Measurements from ENCODE around the gene LRRC49. TPM values are rescaled to one million over a fixed set of nuclear protein-coding genes. Genes with fewer than 3 reads are reported as not detected.

LRRC49 gene
- total and polyA plus RNA-seq, 11 donors, result 13.3 to 123 (median 60.3) TPM

- DNase-seq, result no peak
- no peak for TF ChIP-seq POLR2A (IDR thresholded peaks at IDR 0.05)
- TF ChIP-seq, protein P1, sequence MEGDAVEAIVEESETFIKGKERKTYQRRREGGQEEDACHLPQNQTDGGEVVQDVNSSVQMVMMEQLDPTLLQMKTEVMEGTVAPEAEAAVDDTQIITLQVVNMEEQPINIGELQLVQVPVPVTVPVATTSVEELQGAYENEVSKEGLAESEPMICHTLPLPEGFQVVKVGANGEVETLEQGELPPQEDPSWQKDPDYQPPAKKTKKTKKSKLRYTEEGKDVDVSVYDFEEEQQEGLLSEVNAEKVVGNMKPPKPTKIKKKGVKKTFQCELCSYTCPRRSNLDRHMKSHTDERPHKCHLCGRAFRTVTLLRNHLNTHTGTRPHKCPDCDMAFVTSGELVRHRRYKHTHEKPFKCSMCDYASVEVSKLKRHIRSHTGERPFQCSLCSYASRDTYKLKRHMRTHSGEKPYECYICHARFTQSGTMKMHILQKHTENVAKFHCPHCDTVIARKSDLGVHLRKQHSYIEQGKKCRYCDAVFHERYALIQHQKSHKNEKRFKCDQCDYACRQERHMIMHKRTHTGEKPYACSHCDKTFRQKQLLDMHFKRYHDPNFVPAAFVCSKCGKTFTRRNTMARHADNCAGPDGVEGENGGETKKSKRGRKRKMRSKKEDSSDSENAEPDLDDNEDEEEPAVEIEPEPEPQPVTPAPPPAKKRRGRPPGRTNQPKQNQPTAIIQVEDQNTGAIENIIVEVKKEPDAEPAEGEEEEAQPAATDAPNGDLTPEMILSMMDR (IDR thresholded peaks at IDR 0.05), result no peak
- Histone ChIP-seq H3K36me3 (no peaks in the 10 kb centered on the region), H3K9me3 (peaks cover 0 to 20% (median 3%) of the 10 kb centered on the region in 12 donors), H3K27me3 (no peaks in the 10 kb centered on the region), H3K4me3 (no peak overlapping the region), H3K27ac (no peak overlapping the region), H3K4me1 (peaks cover 0 to 19% (median 10%) of the 10 kb centered on the region in 12 donors)
- intact Hi-C loops (cut with DNase I), result no loop called here
- no peak for ATAC-seq
Observed at GRCh38 chr15:70950953-70951352, 58.3 kb downstream of the LRRC49 start.

GRCh38 chr15:70954171-70954570 is 61.5 kb downstream of the LRRC49 start:
- Histone ChIP-seq H3K27me3 (no peaks in the 10 kb centered on the region), H3K4me3 (no peak overlapping the region), H3K9me3 (peaks cover 0 to 20% (median 3%) of the 10 kb centered on the region in 12 donors), H3K4me1 (peaks cover 0 to 8% (median 0%) of the 10 kb centered on the region in 12 donors), H3K27ac (no peak overlapping the region), H3K36me3 (no peaks in the 10 kb centered on the region)
- ATAC-seq (no peak), DNase-seq (no peak)
- intact Hi-C loops (cut with DNase I), result no loop called here
- WGBS, 4 donors, result 80 to 87% (median 85%) methylated on average over 1 of the region's 1 CpG
- no peak for TF ChIP-seq POLR2A (IDR thresholded peaks at IDR 0.05)

DNA sequence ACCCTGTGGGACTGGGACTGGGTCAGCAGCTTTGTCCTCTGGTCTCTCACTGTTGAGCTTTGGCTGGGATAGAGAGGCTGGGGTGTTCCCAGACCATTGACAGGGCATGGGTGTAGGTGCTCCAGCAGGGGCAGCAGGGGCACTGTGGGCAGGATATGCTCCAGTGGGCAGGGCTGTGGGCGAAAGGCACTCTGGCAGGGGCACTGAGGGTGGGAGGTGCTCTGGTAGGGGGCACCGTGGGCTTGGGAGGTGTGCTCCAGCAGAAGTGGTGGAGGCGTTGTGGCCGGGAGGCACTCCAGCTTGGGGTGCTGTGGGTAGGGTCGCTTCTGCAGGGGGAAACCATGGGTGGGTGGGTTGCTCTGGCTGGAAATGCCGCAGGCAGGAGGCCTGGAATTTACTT is 62.1 kb downstream of the LRRC49 start:
- Histone ChIP-seq H3K9me3 (peaks cover 0 to 20% (median 3%) of the 10 kb centered on the region in 12 donors), H3K4me1 (peaks cover 0 to 8% (median 0%) of the 10 kb centered on the region in 12 donors), H3K27ac (no peak overlapping the region), H3K27me3 (no peaks in the 10 kb centered on the region), H3K4me3 (no peak overlapping the region), H3K36me3 (no peaks in the 10 kb centered on the region)
- TF ChIP-seq, protein P1 (IDR thresholded peaks at IDR 0.05), result no peak
- TF ChIP-seq POLR2A (IDR thresholded peaks at IDR 0.05), result no peak
- ATAC-seq (no peak), DNase-seq (peak in 1 of 5 donors; percentile 53)
- WGBS, 4 donors, result 88 to 95% (median 92%) methylated on average over 6 of the region's 6 CpGs
- intact Hi-C loops (cut with DNase I), result no loop called here

DNA sequence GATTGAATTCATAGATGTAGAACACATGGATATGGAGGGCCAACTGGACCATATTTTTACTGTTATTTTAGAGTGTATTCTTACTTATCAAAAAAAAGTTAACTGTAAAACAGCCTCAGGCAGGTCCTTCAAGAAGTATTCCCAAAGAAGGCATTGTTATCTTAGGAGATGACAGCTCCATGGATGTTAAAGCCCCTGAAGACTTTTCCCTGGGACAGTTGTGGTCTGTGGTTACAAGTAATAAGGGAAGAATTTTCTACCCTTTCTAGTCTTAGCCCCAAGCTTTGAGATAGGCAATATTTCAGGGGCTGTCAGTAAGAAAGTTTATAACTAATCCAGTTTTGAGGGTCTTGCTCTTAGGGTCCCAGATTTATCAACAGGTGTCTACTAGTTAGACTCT is 62.5 kb downstream of the LRRC49 start:
- intact Hi-C loops (cut with DNase I), result no loop called here
- peaks cover 0 to 20% (median 3%) of the 10 kb centered on the region in 12 donors for H3K9me3 ChIP-seq
- ATAC-seq (no peak), DNase-seq (no peak)
- H3K27me3 ChIP-seq, result no peaks in the 10 kb centered on the region
- no peak overlapping the region for H3K4me3 ChIP-seq
- peaks cover 0 to 8% (median 0%) of the 10 kb centered on the region in 12 donors for H3K4me1 ChIP-seq
- no peak overlapping the region for H3K27ac ChIP-seq
- H3K36me3 ChIP-seq, result no peaks in the 10 kb centered on the region
- TF ChIP-seq POLR2A (IDR thresholded peaks at IDR 0.05), result no peak
- TF ChIP-seq, protein P1 (IDR thresholded peaks at IDR 0.05), result no peak

All from heart left ventricle (tissue), 16 donors.